Fibroblast of villous mesenchyme (primary cell): Measurements from ENCODE around the gene PIBF1. TPM values are rescaled to one million over a fixed set of nuclear protein-coding genes. Genes with fewer than 3 reads are reported as not detected.
"Not testable (repeated sequence)": the region's sequence is repeated elsewhere in the genome, so short reads cannot be mapped to it uniquely, and the experiment has no call there.

Source experiments
- DNase-seq: peaks from one replicate; pipeline ENCODE4 v3.0.0-alpha.2; 2010; ENCODE audit warnings: low read depth
- H3K4me3 ChIP-seq: 2 replicates; pipeline ENCODE4 v1.5.1; 2011; ENCODE audit warnings: low read depth, mild to moderate bottlenecking, low read length
- CTCF ChIP-seq: IDR thresholded peaks from 2 replicates; pipeline ENCODE4 v1.5.1; 2012; ENCODE audit warnings: low read depth, mild to moderate bottlenecking, low read length; ENCODE audit not compliant: insufficient read depth
- total RNA-seq: library from RNA; depleted of rRNA; stranded (reverse); fragments of >200 nt; gene quantifications from 2 replicates; pipeline ENCODE4 v1.2.3, GENCODE V29; 2012

The PIBF1 gene
- total RNA-seq, 1 donor, result 25.0 TPM

GRCh38 chr13:72875233-72875632 is 93.3 kb downstream of the PIBF1 start:
- peak; percentile 17 for DNase-seq
- TF ChIP-seq CTCF, result no peak
- H3K4me3 ChIP-seq, result no peak overlapping the region

- DNase-seq, result no peak
- no peak overlapping the region for H3K4me3 ChIP-seq
- TF ChIP-seq CTCF, result no peak
Observed at GRCh38 chr13:72884101-72884500, 102.2 kb downstream of the PIBF1 start.

- TF ChIP-seq CTCF, result no peak
- peak; percentile 17 for DNase-seq
- H3K4me3 ChIP-seq, result no peak overlapping the region
Observed at GRCh38 chr13:72886272-72887067, 104.5 kb downstream of the PIBF1 start.

- no peak overlapping the region for H3K4me3 ChIP-seq
- DNase-seq, result no peak
- TF ChIP-seq CTCF, result no peak
Observed at GRCh38 chr13:72889495-72889894, 107.6 kb downstream of the PIBF1 start.

- no peak for DNase-seq
- no peak for TF ChIP-seq CTCF
- no peak overlapping the region for H3K4me3 ChIP-seq
Observed at GRCh38 chr13:72890546-72890945, 108.6 kb downstream of the PIBF1 start.

- no peak for DNase-seq
- H3K4me3 ChIP-seq, result no peak overlapping the region
- TF ChIP-seq CTCF, result no peak
Observed at GRCh38 chr13:72891423-72891822, 109.5 kb downstream of the PIBF1 start.

GRCh38 chr13:72896869-72897268 is 114.9 kb downstream of the PIBF1 start:
- no peak for DNase-seq
- no peak overlapping the region for H3K4me3 ChIP-seq
- no peak for TF ChIP-seq CTCF

- not testable (repeated sequence) for DNase-seq, H3K4me3 ChIP-seq
Observed at GRCh38 chr13:72901546-72901945, 119.6 kb downstream of the PIBF1 start.
